Endothelial cell of umbilical vein (primary cell): ENCODE data around the gene MRC2. TPM values are rescaled to one million over a fixed set of nuclear protein-coding genes. Genes with fewer than 3 reads are reported as not detected.
"Not testable (repeated sequence)": the region's sequence is repeated elsewhere in the genome, so short reads cannot be mapped to it uniquely, and the experiment has no call there.

Experiments used
- BruUV-seq: library from RNA; stranded (reverse); fragments of 400-500 nt; replicated peaks from 2 replicates; lab custom pipeline; 2021; lab: Mats Ljungman, UMichigan
- CTCF ChIA-PET: fragments of 300-600, 350-600 bp; sonication (Branson Sonifier 250); formaldehyde crosslinking; loops from one replicate; lab custom pipeline; 2021; ENCODE audit warnings: antibody characterized with exemption, inconsistent platforms; lab: Charles Lee
- POLR2A ChIA-PET: fragments of 300-600, 350-600 bp; sonication (Branson Sonifier 250); formaldehyde crosslinking; loops from one replicate; lab custom pipeline; 2021; ENCODE audit warnings: antibody characterized with exemption, inconsistent platforms; lab: Charles Lee
- DNase-seq: peaks from one replicate; pipeline ENCODE4 v3.0.0-alpha.2; 2011; ENCODE audit warnings: low read depth, low spot score
- FAIRE-seq: peaks from 2 replicates; lab custom pipeline; 2011; peaks lifted over from hg19 to GRCh38; lab: Jason Lieb, UNC
- H2AFZ ChIP-seq: 2 replicates; pipeline ENCODE4 v1.6.0; 2012; ENCODE audit warnings: low read depth, low read length, control low read depth, inconsistent platforms
- H3K27ac ChIP-seq: 2 replicates; pipeline ENCODE4 v1.5.1; 2011; ENCODE audit warnings: low read depth, mild to moderate bottlenecking, control low read depth, low read length, moderate library complexity; ENCODE audit not compliant: insufficient read depth
- H3K27me3 ChIP-seq, 2 experiments: 2 replicates each; pipeline versions ENCODE4 v1.6.0 to v1.6.1; 2011; ENCODE audit warnings: low read length in 2 of 2, mixed read lengths in 1 of 2; ENCODE audit not compliant: control insufficient read depth in 2 of 2, insufficient read depth in 2 of 2
- H3K36me3 ChIP-seq, 2 experiments: 2 replicates in 1 of 2; 3 replicates in 1 of 2; pipeline ENCODE4 v1.5.1; 2011; ENCODE audit warnings: low read length in 2 of 2, mild to moderate bottlenecking in 1 of 2, moderate library complexity in 1 of 2; ENCODE audit not compliant: control insufficient read depth in 2 of 2, insufficient read depth in 2 of 2; ENCODE audit errors: extremely low read depth in 1 of 2
- H3K4me1 ChIP-seq: 3 replicates; pipeline ENCODE4 v1.5.1; 2011; ENCODE audit warnings: mild to moderate bottlenecking, low read length; ENCODE audit not compliant: control insufficient read depth, insufficient read depth; ENCODE audit errors: extremely low read depth
- H3K4me2 ChIP-seq: 2 replicates; pipeline ENCODE4 v1.6.1; 2011; ENCODE audit warnings: low read length, control low read depth, mixed read lengths; ENCODE audit not compliant: insufficient read depth
- H3K4me3 ChIP-seq, 3 experiments: fragments of 200-600 bp in 1 of 3; sonication (generic), shearing (Covaris generic) in 1 of 3; replicated peaks in 1 of 3; 2 replicates each; pipeline ENCODE4 v1.5.1; 2011 to 2016; ENCODE audit warnings: control low read depth in 3 of 3, low read length in 3 of 3, mild to moderate bottlenecking in 2 of 3, inconsistent platforms in 1 of 3, low read depth in 1 of 3, moderate library complexity in 1 of 3; ENCODE audit not compliant: insufficient read depth in 1 of 3
- H3K79me2 ChIP-seq: 2 replicates; pipeline ENCODE4 v1.6.0; 2012; ENCODE audit warnings: low read length, inconsistent platforms; ENCODE audit not compliant: control insufficient read depth, insufficient read depth
- H3K9ac ChIP-seq: replicated peaks from 2 replicates; pipeline ENCODE3; 2011; ENCODE audit warnings: low read length, control low read depth; ENCODE audit not compliant: insufficient read depth; ENCODE audit errors: extremely low read depth
- H3K9me1 ChIP-seq: replicated peaks from 3 replicates; pipeline ENCODE4 v1.6.0; 2011; ENCODE audit warnings: mild to moderate bottlenecking, low read length; ENCODE audit not compliant: control insufficient read depth, insufficient read depth; ENCODE audit errors: extremely low read depth
- H3K9me3 ChIP-seq: replicated peaks from 2 replicates; pipeline ENCODE4 v1.5.1; 2012; ENCODE audit warnings: low read length, inconsistent platforms; ENCODE audit not compliant: control insufficient read depth, insufficient read depth
- H4K20me1 ChIP-seq: replicated peaks from 2 replicates; pipeline ENCODE3; 2011; ENCODE audit warnings: mild to moderate bottlenecking, low read length; ENCODE audit not compliant: control insufficient read depth, insufficient read depth; ENCODE audit errors: extremely low read depth
- CTCF ChIP-seq, 2 donors: IDR thresholded peaks; 1 replicate in 1 of 2; 2 replicates in 1 of 2; pipeline ENCODE4 v1.5.1; 2011; ENCODE audit warnings: low read length in 2 of 2, mild to moderate bottlenecking in 2 of 2, moderate library complexity in 2 of 2, control low read depth in 1 of 2, inconsistent platforms in 1 of 2, low read depth in 1 of 2; ENCODE audit not compliant: insufficient read depth in 1 of 2; ENCODE audit errors: extremely low read depth in 1 of 2
- FOS ChIP-seq: IDR thresholded peaks from 2 replicates; pipeline ENCODE4 v1.6.1; 2011; ENCODE audit warnings: mild to moderate bottlenecking, low read length, moderate library complexity, borderline replicate concordance; ENCODE audit not compliant: insufficient read depth
- GATA2 ChIP-seq: IDR thresholded peaks from 2 replicates; pipeline ENCODE4 v1.7.0; 2011; ENCODE audit warnings: low read depth, mild to moderate bottlenecking, moderate library complexity, mixed read lengths, low read length; ENCODE audit not compliant: insufficient read length, insufficient read depth
- JUN ChIP-seq: IDR thresholded peaks from 2 replicates; pipeline ENCODE4 v1.6.1; 2011; ENCODE audit warnings: borderline replicate concordance, low read depth; ENCODE audit not compliant: insufficient read length, insufficient read depth
- MAX ChIP-seq: IDR thresholded peaks from 2 replicates; pipeline ENCODE4 v1.6.1; 2011; ENCODE audit not compliant: insufficient read depth, insufficient read length
- POLR2A ChIP-seq: IDR thresholded peaks from 2 replicates; pipeline ENCODE4 v1.6.1; 2012; ENCODE audit warnings: low read depth, mild to moderate bottlenecking, control low read depth, low read length
- POLR2AphosphoS5 ChIP-seq: IDR thresholded peaks from 2 replicates; pipeline ENCODE4 v1.6.1; 2012; ENCODE audit warnings: low read depth, mild to moderate bottlenecking, control low read depth, low read length, moderate library complexity; ENCODE audit not compliant: insufficient read depth
- dilution Hi-C: fragments of 300-500 bp; cut with MboI; formaldehyde crosslinking; loops from one replicate; pipeline ENCODE4 v1.15.0; 2019; ENCODE audit warnings: low sequenced_read_pairs; ENCODE audit not compliant: extremely low pct_ligation_motif_present
- intact Hi-C: fragments of 100-400 bp; cut with micrococcal nuclease; formaldehyde crosslinking; loops from one replicate; pipeline ENCODE4 v1.10.0; 2022
- polyA plus RNA-seq, 4 experiments: library from polyadenylated mRNA; depleted of rRNA in 3 of 4; stranded (reverse) in 3 of 4; unstranded in 1 of 4; fragments of >200 nt; gene quantifications; 2 replicates each; pipeline versions ENCODE4 v1.2.1 to v1.2.3, GENCODE V29; 2011 to 2012; ENCODE audit warnings: missing spikeins in 1 of 4
- total RNA-seq: library from RNA; stranded (reverse); gene quantifications from 2 replicates; pipeline ENCODE4 v1.2.3, GENCODE V29; 2021

The MRC2 gene
- total and polyA plus RNA-seq, 2 donors (not counting 3 experiments of a cell fraction or from before 2014, with no cell fraction given): 30.6 to 52.7 TPM

- Histone ChIP-seq H3K4me2 (no peak overlapping the region), H3K4me1 (no peaks in the 10 kb centered on the region), H3K27me3 (no peaks in the 10 kb centered on the region), H3K9ac (no peak overlapping the region), H3K36me3 (peaks cover 11% of the 10 kb centered on the region in 2 experiments), H3K9me3 (no peaks in the 10 kb centered on the region), H3K79me2 (no peaks in the 10 kb centered on the region), H2AFZ (no peak overlapping the region), H4K20me1 (no peaks in the 10 kb centered on the region), H3K27ac (no peak overlapping the region), H3K4me3 (no peak overlapping the region), H3K9me1 (no peaks in the 10 kb centered on the region)
- TF ChIP-seq POLR2AphosphoS5: no peak
- no peak for TF ChIP-seq CTCF (IDR thresholded peaks at IDR 0.05; ENCODE audit: extremely low read depth in 1 of 2, insufficient read depth in 1 of 2, low read depth in 1 of 2, low read length in 2 of 2)
- TF ChIP-seq GATA2: no peak
- TF ChIP-seq MAX: no peak
- TF ChIP-seq POLR2A: no peak
- TF ChIP-seq FOS: no peak
- no peak for TF ChIP-seq JUN
- ChIA-PET POLR2A (no interaction called here), CTCF (interaction anchor here (0.6 to 1.4 kb wide), 3 partner anchors 8 to 49 kb away, joined by 3 to 7 read pairs (median 4); no protein-coding TSS in a partner anchor)
- FAIRE-seq (no peak), DNase-seq (no peak)
- no TSS peak for BruUV-seq
- intact Hi-C loops (no loop called here), dilution Hi-C loops (no loop called here)
Measured at GRCh38 chr17:62601471-62601870, 26.0 kb upstream of the MRC2 start.

- intact Hi-C loops, dilution Hi-C loops, H3K9me3 ChIP-seq, H3K9ac ChIP-seq, H2AFZ ChIP-seq, BruUV-seq, DNase-seq, H3K4me1 ChIP-seq, H3K79me2 ChIP-seq, H4K20me1 ChIP-seq, H3K4me3 ChIP-seq, H3K27ac ChIP-seq, H3K4me2 ChIP-seq, FAIRE-seq, H3K9me1 ChIP-seq, H3K27me3 ChIP-seq, POLR2A ChIA-PET: not testable (repeated sequence)
- CTCF ChIA-PET: interaction anchor here (2.4 kb wide), 1 partner anchor 51 kb away, joined by 8 read pairs; no protein-coding TSS in a partner anchor
- H3K36me3 ChIP-seq: peaks cover 6 to 19% of the 10 kb centered on the region in 2 experiments
Measured at GRCh38 chr17:62603783-62604182, 23.7 kb upstream of the MRC2 start.
